ENCODE data around the gene XKR8.

XKR8 gene

GRCh38 chr1:27955076-27955475 is 4.7 kb upstream of the XKR8 start:
- no peak for TF ChIP-seq CTCF (conservative IDR thresholded peaks at IDR 0.05)
- H3K27ac ChIP-seq: no peak overlapping the region

- H3K27ac ChIP-seq: no peak overlapping the region
- no peak for TF ChIP-seq CTCF (conservative IDR thresholded peaks at IDR 0.05)
These were observed 3.0 kb upstream of the XKR8 start for GRCh38 chr1:27956761-27957160.

- no peak overlapping the region for H3K27ac ChIP-seq
- TF ChIP-seq CTCF (conservative IDR thresholded peaks at IDR 0.05): no peak
These were observed 2.1 kb upstream of the XKR8 start for GRCh38 chr1:27957655-27958054.

- no peak for TF ChIP-seq CTCF (conservative IDR thresholded peaks at IDR 0.05)
- H3K27ac ChIP-seq: peak overlapping the region; percentile 88
These were observed 1.3 kb upstream of the XKR8 start for GRCh38 chr1:27958513-27958912.

- TF ChIP-seq CTCF (conservative IDR thresholded peaks at IDR 0.05): no peak
- peak overlapping the region; percentile 88 for H3K27ac ChIP-seq
These were observed 1.2 kb downstream of the XKR8 start for GRCh38 chr1:27960762-27961645.

- no peak for TF ChIP-seq CTCF (conservative IDR thresholded peaks at IDR 0.05)
- peak overlapping the region; percentile 88 for H3K27ac ChIP-seq
These were observed 2.0 kb downstream of the XKR8 start for GRCh38 chr1:27961646-27962221.

- no peak for TF ChIP-seq CTCF (conservative IDR thresholded peaks at IDR 0.05)
- H3K27ac ChIP-seq: no peak overlapping the region
These were observed 3.6 kb downstream of the XKR8 start for GRCh38 chr1:27963393-27963792.

Measured in VCaP (cell line).